GM12801 (cell line): ENCODE results near the gene TPGS1.

Experiments
- CTCF ChIP-seq: IDR thresholded peaks from one replicate; pipeline ENCODE4 v1.5.1; 2011; ENCODE audit warnings: control low read depth; ENCODE audit not compliant: insufficient read length; ENCODE audit errors: extremely low read depth

TPGS1 gene

GRCh38 chr19:531753-532560, 24.7 kb downstream of the TPGS1 start, which contains the start of gene CDC34:
Gene CDC34, plus strand, starts transcription at chr19:531760. Its CDS starts 172 bp downstream, at chr19:531932.
- no peak for TF ChIP-seq CTCF

GRCh38 chr19:532561-533363, 25.5 kb downstream of the TPGS1 start:
- no peak for TF ChIP-seq CTCF

- TF ChIP-seq CTCF: no peak
These were observed 26.2 kb downstream of the TPGS1 start for GRCh38 chr19:533364-534058.

- no peak for TF ChIP-seq CTCF
These were observed 26.8 kb downstream of the TPGS1 start for GRCh38 chr19:534088-534487.

GRCh38 chr19:535017-535835, 27.9 kb downstream of the TPGS1 start:
- no peak for TF ChIP-seq CTCF

GRCh38 chr19:536031-536880, 29.0 kb downstream of the TPGS1 start:
- TF ChIP-seq CTCF: no peak
